GM18861 (cell line): ENCODE results near the gene DISC1.
"Not testable (repeated sequence)": the region's sequence is repeated elsewhere in the genome, so short reads cannot be mapped to it uniquely, and the experiment has no call there.

Experiments used
- ATAC-seq: cut with Tn5 transposase; IDR thresholded peaks from one replicate; pipeline ENCODE4 v1.9.1; 2021; ENCODE audit not compliant: unreplicated experiment

The DISC1 gene

GRCh38 chr1:231605149-231606100 is 21.2 kb upstream of the DISC1 start:
- ATAC-seq: no peak

- no peak for ATAC-seq
These were observed 19.9 kb upstream of the DISC1 start for GRCh38 chr1:231606712-231607111.

GRCh38 chr1:231610388-231610787 is 16.2 kb upstream of the DISC1 start:
- ATAC-seq: no peak

GRCh38 chr1:231611111-231611510 is 15.5 kb upstream of the DISC1 start:
- ATAC-seq: no peak

- no peak for ATAC-seq
These were observed 14.7 kb upstream of the DISC1 start for GRCh38 chr1:231611851-231612250.

GRCh38 chr1:231612393-231613089 is 14.0 kb upstream of the DISC1 start:
- peak; percentile 98 for ATAC-seq

- no peak for ATAC-seq
These were observed 12.9 kb upstream of the DISC1 start for GRCh38 chr1:231613419-231614349.

- no peak for ATAC-seq
These were observed 9.9 kb upstream of the DISC1 start for GRCh38 chr1:231616667-231617066.

GRCh38 chr1:231618609-231619256 is 7.9 kb upstream of the DISC1 start:
- ATAC-seq: no peak

- no peak for ATAC-seq
These were observed 7.3 kb upstream of the DISC1 start for GRCh38 chr1:231619257-231619634.

- not testable (repeated sequence) for ATAC-seq
These were observed 1.5 kb upstream of the DISC1 start for GRCh38 chr1:231625042-231625441.

GRCh38 chr1:231625975-231626534 is 535 bp upstream of the DISC1 start:
- ATAC-seq: no peak

GRCh38 chr1:231626951-231627614 is 493 bp downstream of the DISC1 start:
- ATAC-seq: peak; percentile 46

GRCh38 chr1:231628207-231628876 is 1.8 kb downstream of the DISC1 start:
- ATAC-seq: no peak

GRCh38 chr1:231629132-231629531 is 2.5 kb downstream of the DISC1 start:
- ATAC-seq: no peak

GRCh38 chr1:231630558-231631205 is 4.1 kb downstream of the DISC1 start:
- ATAC-seq: no peak

- ATAC-seq: no peak
These were observed 5.1 kb downstream of the DISC1 start for GRCh38 chr1:231631717-231632116.

GRCh38 chr1:231632119-231632518 is 5.5 kb downstream of the DISC1 start:
- no peak for ATAC-seq
